GM21526 (cell line): Measurements from ENCODE around the gene ZNF710.
A peak's percentile ranks its signal among the peaks of the same experiment; 100 is the strongest.

ENCODE experiments used
- ATAC-seq: cut with Tn5 transposase; IDR thresholded peaks from one replicate; pipeline ENCODE4 v1.9.1; 2021; ENCODE audit warnings: moderate library complexity; ENCODE audit not compliant: unreplicated experiment, low FRiP score

The ZNF710 gene

GRCh38 chr15:90075420-90076289, 74.5 kb downstream of the ZNF710 start:
- ATAC-seq: no peak

GRCh38 chr15:90076716-90077115, 75.6 kb downstream of the ZNF710 start:
- no peak for ATAC-seq

- ATAC-seq: no peak
Measured at GRCh38 chr15:90078965-90079364, 77.8 kb downstream of the ZNF710 start.

GRCh38 chr15:90079619-90080457, 78.7 kb downstream of the ZNF710 start:
- no peak for ATAC-seq

GRCh38 chr15:90080458-90080755, 79.3 kb downstream of the ZNF710 start:
- ATAC-seq: no peak

GRCh38 chr15:90080818-90081393, 79.8 kb downstream of the ZNF710 start:
- no peak for ATAC-seq

GRCh38 chr15:90082140-90082715, 81.1 kb downstream of the ZNF710 start:
- ATAC-seq: no peak

- ATAC-seq: no peak
Measured at GRCh38 chr15:90083419-90083818, 82.3 kb downstream of the ZNF710 start.

GRCh38 chr15:90083954-90084607, 83.0 kb downstream of the ZNF710 start:
- ATAC-seq: no peak

GRCh38 chr15:90084876-90085423, 83.8 kb downstream of the ZNF710 start:
- ATAC-seq: no peak

GRCh38 chr15:90085565-90085964, 84.4 kb downstream of the ZNF710 start:
- ATAC-seq: no peak

GRCh38 chr15:90086868-90087268, 85.7 kb downstream of the ZNF710 start:
- ATAC-seq: no peak

GRCh38 chr15:90087454-90088154, 86.5 kb downstream of the ZNF710 start:
- no peak for ATAC-seq

GRCh38 chr15:90090226-90090848, 89.2 kb downstream of the ZNF710 start:
- no peak for ATAC-seq

GRCh38 chr15:90091156-90091931, 90.2 kb downstream of the ZNF710 start:
- no peak for ATAC-seq

GRCh38 chr15:90095521-90095959, 94.4 kb downstream of the ZNF710 start:
- no peak for ATAC-seq

- ATAC-seq: peak; percentile 37
Measured at GRCh38 chr15:90097475-90097874, 96.4 kb downstream of the ZNF710 start.

- ATAC-seq: no peak
Measured at GRCh38 chr15:90099072-90099867, 98.1 kb downstream of the ZNF710 start.
